GM21619 (cell line): ENCODE data around the gene DIPK1A.
A peak's percentile ranks its signal among the peaks of the same experiment; 100 is the strongest.

ENCODE experiments used
- ATAC-seq: cut with Tn5 transposase; IDR thresholded peaks from one replicate; pipeline ENCODE4 v1.9.1; 2021; ENCODE audit not compliant: unreplicated experiment

Gene DIPK1A

GRCh38 chr1:92843429-92844352, 117.6 kb downstream of the DIPK1A start:
- no peak for ATAC-seq

GRCh38 chr1:92843046-92843423, 118.2 kb downstream of the DIPK1A start:
- ATAC-seq, result no peak

GRCh38 chr1:92842082-92843045, 118.9 kb downstream of the DIPK1A start:
- no peak for ATAC-seq

GRCh38 chr1:92840600-92840999, 120.7 kb downstream of the DIPK1A start:
- ATAC-seq, result no peak

GRCh38 chr1:92839442-92839841, 121.8 kb downstream of the DIPK1A start:
- ATAC-seq, result no peak

- ATAC-seq, result no peak
Measured at GRCh38 chr1:92838519-92838918, 122.7 kb downstream of the DIPK1A start.

- ATAC-seq, result no peak
Measured at GRCh38 chr1:92837062-92837461, 124.2 kb downstream of the DIPK1A start.

- no peak for ATAC-seq
Measured at GRCh38 chr1:92834617-92835016, 126.6 kb downstream of the DIPK1A start.

- no peak for ATAC-seq
Measured at GRCh38 chr1:92833840-92834239, 127.4 kb downstream of the DIPK1A start.

- ATAC-seq, result no peak
Measured at GRCh38 chr1:92832537-92833114, 128.6 kb downstream of the DIPK1A start.

- peak; percentile 95 for ATAC-seq
Measured at GRCh38 chr1:92831762-92832536, 129.3 kb downstream of the DIPK1A start, which contains the start of gene RPL5. TSS of gene RPL5 (plus strand) at chr1:92832040. CDS start at chr1:92832115, 75 bp downstream.

GRCh38 chr1:92831368-92831761, 129.9 kb downstream of the DIPK1A start:
- ATAC-seq, result no peak

- no peak for ATAC-seq
Measured at GRCh38 chr1:92826792-92827191, 134.5 kb downstream of the DIPK1A start.

GRCh38 chr1:92822879-92823278, 138.4 kb downstream of the DIPK1A start:
- no peak for ATAC-seq

GRCh38 chr1:92820551-92820950, 140.7 kb downstream of the DIPK1A start:
- ATAC-seq, result no peak

GRCh38 chr1:92820024-92820423, 141.2 kb downstream of the DIPK1A start:
- ATAC-seq, result no peak

GRCh38 chr1:92817986-92818764, 143.1 kb downstream of the DIPK1A start:
- peak; percentile 81 for ATAC-seq

GRCh38 chr1:92817137-92817697, 144.0 kb downstream of the DIPK1A start:
- ATAC-seq, result no peak

- no peak for ATAC-seq
Measured at GRCh38 chr1:92816732-92817131, 144.5 kb downstream of the DIPK1A start.
